ENCODE data around the gene NIPAL3.

The NIPAL3 gene

DNA sequence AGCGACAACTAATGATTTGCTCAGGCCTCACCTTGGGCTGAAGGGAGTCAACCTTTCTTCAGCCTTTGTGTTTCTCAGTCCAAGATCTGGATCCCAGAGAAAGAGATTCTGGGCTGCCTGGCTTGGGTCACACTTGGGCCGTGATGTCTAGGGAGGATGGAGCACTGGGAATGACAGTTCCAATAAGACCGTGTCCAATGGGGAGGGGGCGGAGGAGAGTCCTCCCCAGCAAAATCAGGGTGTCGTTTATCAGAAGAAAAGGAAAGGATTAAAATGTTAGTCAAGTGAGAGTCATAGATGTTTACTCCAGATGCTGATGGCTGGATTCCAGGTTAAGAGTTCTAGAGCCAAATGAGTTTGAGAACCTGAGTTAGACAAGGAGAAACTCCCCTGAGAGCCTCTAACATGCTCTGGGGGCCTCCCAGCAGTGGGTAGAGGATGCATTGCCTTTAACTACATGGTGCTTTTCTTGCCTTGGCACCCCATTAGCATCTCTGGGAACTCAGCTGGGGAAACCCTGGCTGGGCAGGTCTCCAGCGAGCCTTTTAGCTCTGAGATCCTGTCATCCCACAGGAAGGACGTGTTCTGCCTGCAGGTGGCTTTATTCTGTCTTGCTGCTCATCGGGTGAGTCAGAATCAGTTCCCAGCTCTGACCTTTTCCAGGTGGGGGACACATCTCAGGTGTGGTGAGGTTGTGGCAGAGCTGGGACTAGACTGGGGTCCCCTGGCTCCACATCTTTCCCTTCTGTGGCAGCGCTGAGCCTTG lies 22.2 kb downstream of the NIPAL3 start:
- TF ChIP-seq ZBTB7A (IDR thresholded peaks at IDR 0.05; ENCODE audit: low read depth), result no peak
- no peak for TF ChIP-seq YY1 (IDR thresholded peaks at IDR 0.05; ENCODE audit: low read depth)
- no peak for TF ChIP-seq EP300 (IDR thresholded peaks at IDR 0.05; ENCODE audit: borderline replicate concordance)
- no peak for TF ChIP-seq TEAD4 (IDR thresholded peaks at IDR 0.05)
- TF ChIP-seq, protein P1, sequence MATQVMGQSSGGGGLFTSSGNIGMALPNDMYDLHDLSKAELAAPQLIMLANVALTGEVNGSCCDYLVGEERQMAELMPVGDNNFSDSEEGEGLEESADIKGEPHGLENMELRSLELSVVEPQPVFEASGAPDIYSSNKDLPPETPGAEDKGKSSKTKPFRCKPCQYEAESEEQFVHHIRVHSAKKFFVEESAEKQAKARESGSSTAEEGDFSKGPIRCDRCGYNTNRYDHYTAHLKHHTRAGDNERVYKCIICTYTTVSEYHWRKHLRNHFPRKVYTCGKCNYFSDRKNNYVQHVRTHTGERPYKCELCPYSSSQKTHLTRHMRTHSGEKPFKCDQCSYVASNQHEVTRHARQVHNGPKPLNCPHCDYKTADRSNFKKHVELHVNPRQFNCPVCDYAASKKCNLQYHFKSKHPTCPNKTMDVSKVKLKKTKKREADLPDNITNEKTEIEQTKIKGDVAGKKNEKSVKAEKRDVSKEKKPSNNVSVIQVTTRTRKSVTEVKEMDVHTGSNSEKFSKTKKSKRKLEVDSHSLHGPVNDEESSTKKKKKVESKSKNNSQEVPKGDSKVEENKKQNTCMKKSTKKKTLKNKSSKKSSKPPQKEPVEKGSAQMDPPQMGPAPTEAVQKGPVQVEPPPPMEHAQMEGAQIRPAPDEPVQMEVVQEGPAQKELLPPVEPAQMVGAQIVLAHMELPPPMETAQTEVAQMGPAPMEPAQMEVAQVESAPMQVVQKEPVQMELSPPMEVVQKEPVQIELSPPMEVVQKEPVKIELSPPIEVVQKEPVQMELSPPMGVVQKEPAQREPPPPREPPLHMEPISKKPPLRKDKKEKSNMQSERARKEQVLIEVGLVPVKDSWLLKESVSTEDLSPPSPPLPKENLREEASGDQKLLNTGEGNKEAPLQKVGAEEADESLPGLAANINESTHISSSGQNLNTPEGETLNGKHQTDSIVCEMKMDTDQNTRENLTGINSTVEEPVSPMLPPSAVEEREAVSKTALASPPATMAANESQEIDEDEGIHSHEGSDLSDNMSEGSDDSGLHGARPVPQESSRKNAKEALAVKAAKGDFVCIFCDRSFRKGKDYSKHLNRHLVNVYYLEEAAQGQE (IDR thresholded peaks at IDR 0.05; ENCODE audit: low read depth), result no peak
- TF ChIP-seq CREB1 (IDR thresholded peaks at IDR 0.05; ENCODE audit: low read depth), result no peak
- no peak for TF ChIP-seq EGR1 (IDR thresholded peaks at IDR 0.05)
- no peak for TF ChIP-seq FOXM1 (IDR thresholded peaks at IDR 0.05; ENCODE audit: borderline replicate concordance, low read depth)

GRCh38 chr1:24438423-24438901 lies 22.9 kb downstream of the NIPAL3 start:
- TF ChIP-seq CEBPB (IDR thresholded peaks at IDR 0.05) (no peak), TEAD4 (IDR thresholded peaks at IDR 0.05) (no peak), FOXM1 (IDR thresholded peaks at IDR 0.05; ENCODE audit: borderline replicate concordance, low read depth) (no peak), TCF12 (IDR thresholded peaks at IDR 0.05; ENCODE audit: low read depth) (no peak), RAD21 (IDR thresholded peaks at IDR 0.05; ENCODE audit: low read depth) (no peak)

GRCh38 chr1:24440436-24440835 lies 24.8 kb downstream of the NIPAL3 start:
- no peak for TF ChIP-seq EP300 (IDR thresholded peaks at IDR 0.05; ENCODE audit: borderline replicate concordance)
- no peak for TF ChIP-seq ZBTB7A (IDR thresholded peaks at IDR 0.05; ENCODE audit: low read depth)
- TF ChIP-seq, protein P2, sequence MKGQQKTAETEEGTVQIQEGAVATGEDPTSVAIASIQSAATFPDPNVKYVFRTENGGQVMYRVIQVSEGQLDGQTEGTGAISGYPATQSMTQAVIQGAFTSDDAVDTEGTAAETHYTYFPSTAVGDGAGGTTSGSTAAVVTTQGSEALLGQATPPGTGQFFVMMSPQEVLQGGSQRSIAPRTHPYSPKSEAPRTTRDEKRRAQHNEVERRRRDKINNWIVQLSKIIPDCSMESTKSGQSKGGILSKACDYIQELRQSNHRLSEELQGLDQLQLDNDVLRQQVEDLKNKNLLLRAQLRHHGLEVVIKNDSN (IDR thresholded peaks at IDR 0.05), result no peak
- TF ChIP-seq NFIC (IDR thresholded peaks at IDR 0.05), result no peak
- TF ChIP-seq YY1 (IDR thresholded peaks at IDR 0.05; ENCODE audit: low read depth), result no peak
- TF ChIP-seq FOXM1 (IDR thresholded peaks at IDR 0.05; ENCODE audit: borderline replicate concordance, low read depth), result no peak
- TF ChIP-seq TCF12 (IDR thresholded peaks at IDR 0.05; ENCODE audit: low read depth), result no peak
- TF ChIP-seq, protein P1 (IDR thresholded peaks at IDR 0.05; ENCODE audit: low read depth), result no peak
- TF ChIP-seq RAD21 (IDR thresholded peaks at IDR 0.05; ENCODE audit: low read depth), result no peak
- no peak for TF ChIP-seq TAF1 (IDR thresholded peaks at IDR 0.05; ENCODE audit: low read depth)
- no peak for TF ChIP-seq CEBPB (IDR thresholded peaks at IDR 0.05)
- TF ChIP-seq MAX (IDR thresholded peaks at IDR 0.05), result no peak
- TF ChIP-seq CREB1 (IDR thresholded peaks at IDR 0.05; ENCODE audit: low read depth), result no peak
- no peak for TF ChIP-seq TEAD4 (IDR thresholded peaks at IDR 0.05)
- TF ChIP-seq EGR1 (IDR thresholded peaks at IDR 0.05), result no peak

- TF ChIP-seq CREB1 (IDR thresholded peaks at IDR 0.05; ENCODE audit: low read depth) (no peak), FOXM1 (IDR thresholded peaks at IDR 0.05; ENCODE audit: borderline replicate concordance, low read depth) (no peak), MAX (IDR thresholded peaks at IDR 0.05) (no peak), NFIC (IDR thresholded peaks at IDR 0.05) (no peak), YY1 (IDR thresholded peaks at IDR 0.05; ENCODE audit: low read depth) (no peak), EGR1 (IDR thresholded peaks at IDR 0.05) (no peak), TAF1 (IDR thresholded peaks at IDR 0.05; ENCODE audit: low read depth) (no peak), ZBTB7A (IDR thresholded peaks at IDR 0.05; ENCODE audit: low read depth) (no peak)
- TF ChIP-seq, protein P1 (IDR thresholded peaks at IDR 0.05; ENCODE audit: low read depth), result no peak
- TF ChIP-seq, protein P2 (IDR thresholded peaks at IDR 0.05), result no peak
Observed at GRCh38 chr1:24441480-24441879, 25.9 kb downstream of the NIPAL3 start.

Data from Ishikawa (cell line).